Measurements from ENCODE around the gene MCF2L2. TPM values are rescaled to one million over a fixed set of nuclear protein-coding genes. Genes with fewer than 3 reads are reported as not detected.

The MCF2L2 gene
- total and polyA plus RNA-seq, 7 experiments from 2014 or later, result 0.15 to 4.3 (median 0.47) TPM; not detected in 1

DNA sequence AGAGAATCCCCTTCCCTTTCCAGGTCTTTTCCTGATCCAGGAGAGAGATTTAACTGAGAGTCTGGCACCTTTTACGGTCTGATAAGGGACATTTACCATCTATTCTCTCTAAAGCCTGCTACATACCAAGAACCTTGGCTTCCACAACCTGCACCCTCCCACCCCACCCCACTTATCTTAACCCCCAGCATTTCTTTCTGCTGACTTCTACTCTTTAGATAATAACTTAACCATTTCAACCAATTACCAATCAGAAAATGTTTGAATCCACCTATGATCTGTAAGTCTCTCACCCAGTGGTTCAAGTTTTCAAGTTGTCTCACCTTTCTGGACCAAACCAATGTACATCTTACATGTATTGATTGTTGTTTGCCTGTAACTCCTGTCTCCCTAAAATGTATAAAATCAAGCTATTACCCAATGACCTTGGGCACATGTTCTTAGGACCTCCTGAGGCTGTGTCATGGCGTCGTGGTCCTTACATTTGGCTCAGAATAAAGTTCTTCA, 74.0 kb downstream of the MCF2L2 start:
- ChIA-PET POLR2A (no interaction called here), CTCF (no interaction called here)
- H3K4me1 Mint-ChIP-seq, result peaks cover 7 to 18% (median 12%) of the 10 kb centered on the region in 7 donors
- H3K36me3 Mint-ChIP-seq, result peaks cover 0 to 3% (median 0%) of the 10 kb centered on the region in 5 donors
- Histone ChIP-seq H3K27me3 (ENCODE audit: control insufficient read depth in 2 of 2, insufficient read depth in 2 of 2, low read length in 2 of 2) (no peaks in the 10 kb centered on the region), H3K4me1 (ENCODE audit: control insufficient read depth in 2 of 2, insufficient read depth in 2 of 2, low read length in 2 of 2) (peaks cover 11 to 12% of the 10 kb centered on the region in 2 donors), H3K4me3 (ENCODE audit: low read length) (no peak overlapping the region), H3K36me3 (ENCODE audit: control insufficient read depth in 2 of 3, insufficient read depth in 3 of 3, low read length in 3 of 3) (no peaks in the 10 kb centered on the region), H3K27ac (ENCODE audit: low read depth, low read length) (no peak overlapping the region), H3K9me3 (ENCODE audit: control insufficient read depth in 2 of 3, low read length in 3 of 3) (no peaks in the 10 kb centered on the region)
- H3K27ac Mint-ChIP-seq, result no peak overlapping the region
- peaks cover 0 to 8% (median 0%) of the 10 kb centered on the region in 5 donors for H3K27me3 Mint-ChIP-seq
- ATAC-seq (no peak), DNase-seq (no peak)
- intact Hi-C loops (cut with micrococcal nuclease), result no loop called here
- no peaks in the 10 kb centered on the region for H3K9me3 Mint-ChIP-seq
- H3K4me3 Mint-ChIP-seq, result no peak overlapping the region

DNA sequence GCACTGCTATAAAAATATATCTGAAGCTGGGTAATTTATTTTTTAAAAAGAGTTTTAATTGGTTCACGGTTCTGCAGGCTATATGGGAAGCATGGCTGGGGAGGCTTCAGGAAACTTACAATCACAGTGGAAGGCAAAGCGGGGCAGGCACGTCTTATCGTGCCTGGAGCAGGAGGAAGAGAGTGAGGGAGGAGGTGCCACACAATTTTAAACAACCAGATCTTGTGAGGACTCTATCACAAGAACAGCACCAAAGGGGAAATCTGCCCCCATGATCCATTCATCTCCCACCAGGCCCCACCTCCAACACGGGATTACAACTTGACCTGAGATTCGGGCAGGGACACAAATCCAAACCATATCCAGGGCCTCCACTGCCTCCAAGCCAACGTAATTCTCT, 75.0 kb downstream of the MCF2L2 start:
- Histone ChIP-seq H3K9me3 (ENCODE audit: control insufficient read depth in 2 of 3, low read length in 3 of 3) (no peaks in the 10 kb centered on the region), H3K4me3 (ENCODE audit: low read length) (no peak overlapping the region), H3K27me3 (ENCODE audit: control insufficient read depth in 2 of 2, insufficient read depth in 2 of 2, low read length in 2 of 2) (no peaks in the 10 kb centered on the region), H3K27ac (ENCODE audit: low read depth, low read length) (no peak overlapping the region), H3K4me1 (ENCODE audit: control insufficient read depth in 2 of 2, insufficient read depth in 2 of 2, low read length in 2 of 2) (peaks cover 12 to 16% of the 10 kb centered on the region in 2 donors), H3K36me3 (ENCODE audit: control insufficient read depth in 2 of 3, insufficient read depth in 3 of 3, low read length in 3 of 3) (no peaks in the 10 kb centered on the region)
- peaks cover 13 to 23% (median 21%) of the 10 kb centered on the region in 7 donors for H3K4me1 Mint-ChIP-seq
- H3K27me3 Mint-ChIP-seq, result peaks cover 0 to 8% (median 0%) of the 10 kb centered on the region in 5 donors
- H3K27ac Mint-ChIP-seq, result no peak overlapping the region
- ATAC-seq (no peak), DNase-seq (no peak)
- peaks cover 0 to 2% (median 0%) of the 10 kb centered on the region in 5 donors for H3K36me3 Mint-ChIP-seq
- ChIA-PET CTCF (no interaction called here), POLR2A (no interaction called here)
- no peaks in the 10 kb centered on the region for H3K9me3 Mint-ChIP-seq
- intact Hi-C loops (cut with micrococcal nuclease), result no loop called here
- no peak overlapping the region for H3K4me3 Mint-ChIP-seq

DNA sequence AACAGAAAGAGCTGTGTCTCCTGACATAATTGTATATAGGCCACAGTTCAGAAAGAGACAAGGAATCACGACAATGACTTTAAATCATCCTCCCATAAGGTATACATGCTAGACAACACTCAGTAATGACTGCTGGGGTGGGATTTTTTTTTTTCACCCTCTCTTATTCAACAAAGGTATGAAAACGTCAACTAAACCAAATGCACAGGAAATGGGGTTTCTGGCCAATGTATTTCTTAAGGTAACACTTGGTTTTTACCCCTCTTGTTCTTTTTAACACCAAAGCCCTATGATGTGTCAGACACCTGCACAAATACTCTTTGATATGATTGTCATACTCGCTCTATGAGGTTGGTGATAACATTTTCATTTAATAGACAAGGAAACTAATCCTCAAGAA, 78.3 kb downstream of the MCF2L2 start:
- Mint-ChIP-seq H3K27ac (peak overlapping the region; percentile 8 to 92 (median 56)), H3K27me3 (peaks cover 0 to 15% (median 1%) of the 10 kb centered on the region in 5 donors), H3K4me1 (peaks cover 15 to 29% (median 18%) of the 10 kb centered on the region in 7 donors), H3K36me3 (peaks cover 0 to 21% (median 0%) of the 10 kb centered on the region in 5 donors), H3K9me3 (peaks cover 2 to 22% (median 6%) of the 10 kb centered on the region in 11 donors), H3K4me3 (peak overlapping the region in 7 of 10 donors; percentile 22 to 75 (median 47))
- no peaks in the 10 kb centered on the region for H3K36me3 ChIP-seq (ENCODE audit: control insufficient read depth in 2 of 3, insufficient read depth in 3 of 3, low read length in 3 of 3)
- ChIA-PET CTCF (no interaction called here), POLR2A (no interaction called here)
- intact Hi-C loops (cut with micrococcal nuclease), result no loop called here
- H3K27me3 ChIP-seq (ENCODE audit: control insufficient read depth in 2 of 2, insufficient read depth in 2 of 2, low read length in 2 of 2), result no peaks in the 10 kb centered on the region
- no peaks in the 10 kb centered on the region for H3K9me3 ChIP-seq (ENCODE audit: control insufficient read depth in 2 of 3, low read length in 3 of 3)
- no peak overlapping the region for H3K27ac ChIP-seq (ENCODE audit: low read depth, low read length)
- peak in 7 of 9 donors; percentile 13 to 74 (median 51) for DNase-seq
- peak overlapping the region; percentile 6 for H3K4me3 ChIP-seq (ENCODE audit: low read length)
- H3K4me1 ChIP-seq (ENCODE audit: control insufficient read depth in 2 of 2, insufficient read depth in 2 of 2, low read length in 2 of 2), result peaks cover 12 to 16% of the 10 kb centered on the region in 2 donors
- peak; percentile 87 for ATAC-seq

DNA sequence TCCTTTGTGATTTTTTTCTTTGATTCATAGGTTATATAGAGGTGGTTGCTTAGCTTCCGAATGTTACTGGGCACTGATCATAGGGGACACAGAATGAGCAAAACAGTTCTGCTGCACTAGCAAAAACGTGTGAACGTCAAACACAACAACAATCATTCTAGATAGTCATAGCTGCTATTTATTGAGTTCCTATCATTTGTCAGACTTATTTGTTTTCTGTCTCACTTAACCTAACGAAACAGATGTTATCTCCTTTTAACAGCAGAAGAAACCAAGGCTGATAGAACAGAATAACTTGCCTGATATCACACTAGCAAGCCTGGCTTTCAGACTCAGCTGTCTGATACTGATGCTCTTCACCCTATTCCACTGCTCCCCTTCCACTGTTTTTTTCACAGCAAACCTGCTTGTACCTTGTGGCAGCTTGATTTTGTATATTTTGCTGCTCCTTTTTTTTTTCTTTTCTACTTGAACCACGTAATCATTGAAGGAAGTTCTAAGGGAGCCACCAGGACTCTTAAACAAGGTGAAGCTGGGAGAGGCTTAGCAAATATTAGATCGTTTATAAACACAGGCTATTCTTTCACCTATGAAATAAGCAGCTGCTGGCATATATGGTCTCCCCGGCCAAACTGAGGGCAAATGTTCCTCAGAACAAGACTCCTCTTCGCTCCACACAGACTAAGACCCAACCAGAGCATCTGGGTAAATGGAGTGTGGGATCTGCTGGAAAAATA, 78.8 kb downstream of the MCF2L2 start:
- peak in 5 of 9 donors; percentile 7 to 48 (median 10) for DNase-seq
- ATAC-seq, result peak; percentile 67
- peaks cover 6 to 26% (median 10%) of the 10 kb centered on the region in 11 donors for H3K9me3 Mint-ChIP-seq
- Histone ChIP-seq H3K4me1 (ENCODE audit: control insufficient read depth in 2 of 2, insufficient read depth in 2 of 2, low read length in 2 of 2) (peaks cover 12 to 16% of the 10 kb centered on the region in 2 donors), H3K36me3 (ENCODE audit: control insufficient read depth in 2 of 3, insufficient read depth in 3 of 3, low read length in 3 of 3) (no peaks in the 10 kb centered on the region), H3K27ac (ENCODE audit: low read depth, low read length) (no peak overlapping the region), H3K4me3 (ENCODE audit: low read length) (peak overlapping the region; percentile 6), H3K27me3 (ENCODE audit: control insufficient read depth in 2 of 2, insufficient read depth in 2 of 2, low read length in 2 of 2) (no peaks in the 10 kb centered on the region), H3K9me3 (ENCODE audit: control insufficient read depth in 2 of 3, low read length in 3 of 3) (no peaks in the 10 kb centered on the region)
- intact Hi-C loops (cut with micrococcal nuclease), result no loop called here
- ChIA-PET CTCF (no interaction called here), POLR2A (no interaction called here)
- H3K4me3 Mint-ChIP-seq, result peak overlapping the region in 7 of 10 donors; percentile 22 to 75 (median 47)
- peaks cover 0 to 20% (median 5%) of the 10 kb centered on the region in 5 donors for H3K27me3 Mint-ChIP-seq
- H3K36me3 Mint-ChIP-seq, result peaks cover 0 to 26% (median under 1%) of the 10 kb centered on the region in 5 donors
- H3K27ac Mint-ChIP-seq, result peak overlapping the region; percentile 8 to 92 (median 56)
- H3K4me1 Mint-ChIP-seq, result peaks cover 15 to 29% (median 18%) of the 10 kb centered on the region in 7 donors

DNA sequence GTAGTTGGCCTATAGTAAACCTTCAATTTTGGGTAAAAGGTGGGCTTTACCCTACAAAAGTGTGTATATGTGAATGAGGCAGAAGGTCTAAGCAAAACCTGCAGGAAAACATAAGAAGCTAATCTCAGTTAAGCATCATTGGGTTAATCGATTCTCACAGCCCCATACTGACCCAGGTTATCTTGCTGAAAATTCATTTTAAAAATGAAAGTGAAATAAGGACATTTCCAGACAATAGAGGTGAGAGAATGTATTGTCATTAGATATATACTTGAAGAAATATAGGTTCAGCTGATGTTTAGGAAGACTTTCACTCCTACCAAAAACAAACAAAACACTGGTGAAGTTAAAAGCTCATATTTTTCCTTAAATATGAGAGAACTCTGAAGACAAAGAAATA, 85.6 kb downstream of the MCF2L2 start:
- Mint-ChIP-seq H3K4me3 (peak overlapping the region in 6 of 10 donors; percentile 6 to 70 (median 32)), H3K9me3 (peaks cover 6 to 33% (median 10%) of the 10 kb centered on the region in 11 donors), H3K27ac (peak overlapping the region in 1 of 9 donors; percentile 34), H3K4me1 (peaks cover 0 to 12% (median 7%) of the 10 kb centered on the region in 7 donors), H3K27me3 (peaks cover 0 to 22% (median 5%) of the 10 kb centered on the region in 5 donors), H3K36me3 (peaks cover 0 to 28% (median 4%) of the 10 kb centered on the region in 5 donors)
- Histone ChIP-seq H3K36me3 (ENCODE audit: control insufficient read depth in 2 of 3, insufficient read depth in 3 of 3, low read length in 3 of 3) (no peaks in the 10 kb centered on the region), H3K27me3 (ENCODE audit: control insufficient read depth in 2 of 2, insufficient read depth in 2 of 2, low read length in 2 of 2) (no peaks in the 10 kb centered on the region), H3K4me1 (ENCODE audit: control insufficient read depth in 2 of 2, insufficient read depth in 2 of 2, low read length in 2 of 2) (no peaks in the 10 kb centered on the region), H3K27ac (ENCODE audit: low read depth, low read length) (no peak overlapping the region), H3K4me3 (ENCODE audit: low read length) (no peak overlapping the region), H3K9me3 (ENCODE audit: control insufficient read depth in 2 of 3, low read length in 3 of 3) (no peaks in the 10 kb centered on the region)
- DNase-seq (no peak), ATAC-seq (no peak)
- ChIA-PET POLR2A (no interaction called here), CTCF (no interaction called here)
- intact Hi-C loops (cut with micrococcal nuclease), result no loop called here

DNA sequence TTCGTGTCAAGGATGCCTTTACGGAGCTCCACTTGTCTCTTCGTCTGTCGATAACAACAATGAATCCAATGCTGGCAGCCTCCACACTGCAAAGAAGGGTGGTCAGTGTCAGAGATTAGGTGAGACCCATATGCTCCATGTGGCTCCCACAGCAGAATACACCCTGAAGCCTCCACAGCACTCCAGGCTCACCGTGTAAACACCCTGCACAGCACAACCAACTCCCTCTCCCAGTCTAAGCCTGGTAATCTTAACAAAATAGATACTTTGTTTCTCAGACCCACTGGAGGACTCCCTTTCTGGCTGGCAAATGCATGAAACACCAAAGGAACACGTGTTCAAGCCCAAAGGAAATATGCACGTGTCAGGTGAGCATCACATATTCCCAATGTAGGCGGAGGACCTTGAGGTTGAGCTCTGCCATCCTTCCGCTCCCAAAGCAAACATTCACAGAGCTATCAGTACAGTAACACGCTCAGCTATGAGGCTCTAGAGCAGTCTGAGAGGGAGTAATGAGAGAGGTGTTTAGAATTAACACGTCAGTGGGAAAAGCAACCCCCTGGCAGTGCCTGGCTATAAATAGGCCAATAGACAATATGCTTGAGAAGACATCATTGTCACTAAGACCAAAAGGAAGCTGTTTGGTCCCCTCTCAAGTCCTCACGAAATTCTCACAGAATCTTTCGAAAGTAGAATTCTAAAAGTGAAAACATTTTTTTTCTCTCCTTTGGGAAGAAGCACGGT, 86.7 kb downstream of the MCF2L2 start:
- Histone ChIP-seq H3K9me3 (ENCODE audit: control insufficient read depth in 2 of 3, low read length in 3 of 3) (no peaks in the 10 kb centered on the region), H3K27me3 (ENCODE audit: control insufficient read depth in 2 of 2, insufficient read depth in 2 of 2, low read length in 2 of 2) (no peaks in the 10 kb centered on the region), H3K4me1 (ENCODE audit: control insufficient read depth in 2 of 2, insufficient read depth in 2 of 2, low read length in 2 of 2) (no peaks in the 10 kb centered on the region), H3K27ac (ENCODE audit: low read depth, low read length) (no peak overlapping the region), H3K4me3 (ENCODE audit: low read length) (no peak overlapping the region), H3K36me3 (ENCODE audit: control insufficient read depth in 2 of 3, insufficient read depth in 3 of 3, low read length in 3 of 3) (no peaks in the 10 kb centered on the region)
- no peak overlapping the region for H3K4me3 Mint-ChIP-seq
- ChIA-PET POLR2A (no interaction called here), CTCF (no interaction called here)
- DNase-seq, result no peak
- H3K27ac Mint-ChIP-seq, result no peak overlapping the region
- peaks cover 0 to 23% (median 4%) of the 10 kb centered on the region in 5 donors for H3K36me3 Mint-ChIP-seq
- ATAC-seq, result no peak
- peaks cover 4 to 22% (median 7%) of the 10 kb centered on the region in 11 donors for H3K9me3 Mint-ChIP-seq
- peaks cover 0 to 9% (median 7%) of the 10 kb centered on the region in 7 donors for H3K4me1 Mint-ChIP-seq
- peaks cover 0 to 20% (median 5%) of the 10 kb centered on the region in 5 donors for H3K27me3 Mint-ChIP-seq
- intact Hi-C loops (cut with micrococcal nuclease), result no loop called here
